Stimulated activated CD4-positive, alpha-beta T cell treated with anti-CD3 and anti-CD28 coated beads, Interleukin-12 subunit alpha, Interleukin-12 subunit beta, amount 100 ng/mL, for 48 hours (primary cell): ENCODE measurements around the gene UFC1.

Experiments used
- DNase-seq, 3 donors: peaks; one replicate each; pipeline ENCODE4 v3.0.0-alpha.2; 2020; ENCODE audit warnings: low read depth in 2 of 3, low spot score in 1 of 3

Gene UFC1

DNA sequence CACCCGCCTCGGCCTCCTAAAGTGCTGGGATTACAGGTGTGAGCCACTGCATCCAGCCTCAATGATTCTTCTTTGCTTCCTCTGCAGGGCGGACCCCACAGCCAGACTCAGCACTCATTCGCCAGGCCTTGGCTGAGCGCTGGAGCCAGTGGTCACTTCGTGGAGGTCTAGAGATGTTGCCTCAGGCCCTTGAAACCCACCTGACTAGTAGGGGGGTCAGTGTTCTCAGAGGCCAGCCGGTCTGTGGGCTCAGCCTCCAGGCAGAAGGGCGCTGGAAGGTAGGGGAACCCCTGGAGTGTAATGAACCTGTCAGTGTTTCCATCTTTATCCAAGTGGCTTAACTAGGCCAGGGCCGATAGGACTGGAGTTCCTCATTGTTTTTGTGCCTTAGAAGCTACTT, 15.1 kb downstream of the UFC1 start:
- no peak for DNase-seq

DNA sequence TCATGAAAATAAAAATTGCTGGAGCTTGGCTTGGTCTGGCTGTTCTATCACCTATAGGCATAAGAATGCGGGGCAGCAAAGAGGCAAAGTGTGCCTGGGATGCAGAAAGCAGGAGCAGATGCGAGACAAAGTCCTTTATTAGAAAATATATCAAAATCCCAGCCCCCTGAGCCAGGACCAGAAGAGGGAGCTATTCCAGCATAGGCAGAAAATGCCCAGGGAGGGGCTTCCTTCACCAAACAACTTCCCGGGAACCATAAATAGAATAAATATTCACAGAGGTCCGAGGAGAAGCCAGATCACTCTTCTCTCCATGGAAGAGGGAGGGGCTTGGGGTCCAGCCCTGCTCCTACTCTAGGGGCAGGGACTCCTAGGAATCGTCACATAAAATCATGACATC, 17.4 kb downstream of the UFC1 start:
- no peak for DNase-seq

DNA sequence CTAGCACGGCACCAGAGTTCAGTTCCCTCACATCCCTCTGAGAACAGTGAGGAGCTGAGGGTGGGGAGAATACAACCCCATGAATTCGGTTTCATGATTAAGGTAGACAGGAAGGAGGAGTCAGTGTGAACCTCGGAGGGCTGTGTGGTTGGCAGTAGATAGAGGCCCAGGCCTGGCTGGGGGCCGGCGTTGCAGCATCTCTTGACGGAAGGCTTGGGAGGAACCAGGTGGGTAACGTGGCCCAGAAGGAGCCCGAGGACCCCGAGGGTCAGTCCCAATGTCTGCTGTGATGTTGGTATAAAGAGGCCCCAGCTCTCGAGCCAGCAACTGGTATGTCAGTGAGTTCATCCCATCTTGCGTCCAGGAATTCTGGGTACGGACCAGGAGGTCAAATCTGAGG, 17.9 kb downstream of the UFC1 start:
- DNase-seq = no peak

DNA sequence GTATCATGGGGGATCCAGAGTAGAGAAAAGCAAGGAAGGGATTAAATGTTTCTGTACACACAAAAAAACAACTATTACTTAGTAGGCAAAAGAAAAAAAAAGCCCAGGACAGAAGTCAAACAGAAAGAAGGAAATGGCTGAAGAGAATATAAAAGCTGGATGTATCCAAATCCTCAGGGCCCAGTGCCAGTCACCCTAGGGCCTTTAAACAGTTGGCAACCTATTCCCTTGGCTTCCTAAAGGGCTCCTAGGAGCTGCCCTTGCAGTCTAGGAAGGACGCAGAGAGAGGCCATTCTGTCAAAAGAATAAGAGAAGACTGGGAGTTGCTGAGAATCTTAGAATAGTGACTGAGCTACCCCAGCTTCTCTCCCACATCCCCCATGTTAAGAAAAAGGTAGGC, 18.6 kb downstream of the UFC1 start:
- DNase-seq = no peak

DNA sequence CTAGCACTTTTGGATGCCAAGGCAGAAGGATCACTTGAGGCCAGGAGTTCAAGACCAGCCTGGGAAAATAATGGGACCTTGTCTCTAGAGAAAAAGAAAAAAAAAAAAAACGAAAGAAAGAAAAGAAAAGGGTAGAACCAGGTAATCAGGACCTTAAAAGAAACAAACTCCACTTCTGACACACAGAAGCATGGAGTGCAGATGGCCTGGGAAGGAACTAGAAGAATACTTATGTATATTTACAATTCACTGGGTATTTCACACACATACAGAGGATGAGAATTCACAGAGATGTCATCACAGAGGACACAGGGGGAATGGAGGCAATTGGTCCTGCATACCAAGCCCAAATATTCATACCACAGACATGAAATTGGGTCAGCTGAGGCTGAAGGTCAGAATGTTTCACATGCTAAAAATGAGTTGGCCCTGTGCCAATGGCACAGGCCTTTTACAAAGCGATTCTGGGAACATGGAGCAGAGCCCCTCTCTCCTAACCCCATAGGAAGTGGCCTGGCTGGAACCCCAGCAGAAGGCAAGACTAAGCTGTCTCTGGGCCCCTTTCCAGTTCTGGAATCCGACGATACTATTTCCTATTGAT, 19.1 kb downstream of the UFC1 start:
- DNase-seq = no peak

DNA sequence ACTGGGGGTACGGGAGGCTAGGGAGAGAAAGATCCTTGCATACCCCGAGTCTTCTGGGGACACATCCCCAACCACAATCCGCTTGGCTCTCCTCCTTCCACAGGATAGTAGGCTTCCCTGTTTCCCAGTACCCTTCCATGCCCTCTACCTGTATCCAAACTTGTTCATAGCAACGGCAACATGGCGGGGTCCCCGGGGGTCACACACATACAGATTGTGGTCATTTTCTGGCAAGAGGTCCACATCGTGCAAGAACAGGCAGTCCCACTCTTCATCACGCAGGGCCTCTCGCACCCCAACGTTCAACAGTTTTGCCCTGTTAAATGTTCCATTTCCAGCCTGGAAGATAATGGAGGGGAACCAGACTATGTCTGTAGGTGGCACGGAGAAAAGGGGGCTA, 19.9 kb downstream of the UFC1 start:
- DNase-seq = no peak

DNA sequence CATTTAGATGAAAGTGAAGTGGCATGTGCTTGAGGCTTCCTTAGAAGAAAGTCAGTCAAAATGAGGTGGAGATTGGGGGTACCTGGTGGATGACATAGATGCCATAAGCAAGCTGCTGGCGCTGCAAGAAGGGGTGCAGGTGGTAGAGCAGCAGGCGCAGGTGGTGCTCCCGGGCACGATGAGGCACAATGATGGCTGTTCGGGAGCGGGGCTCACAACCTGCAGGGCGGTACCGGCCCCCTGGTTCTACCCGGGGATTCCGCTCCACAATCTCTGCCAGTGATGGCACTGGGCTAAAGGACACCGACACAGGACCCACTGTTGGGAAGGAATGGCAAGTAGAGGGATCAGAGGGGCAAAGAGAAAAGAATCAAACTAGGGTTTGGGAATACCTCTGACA, 21.1 kb downstream of the UFC1 start:
- DNase-seq = no peak

DNA sequence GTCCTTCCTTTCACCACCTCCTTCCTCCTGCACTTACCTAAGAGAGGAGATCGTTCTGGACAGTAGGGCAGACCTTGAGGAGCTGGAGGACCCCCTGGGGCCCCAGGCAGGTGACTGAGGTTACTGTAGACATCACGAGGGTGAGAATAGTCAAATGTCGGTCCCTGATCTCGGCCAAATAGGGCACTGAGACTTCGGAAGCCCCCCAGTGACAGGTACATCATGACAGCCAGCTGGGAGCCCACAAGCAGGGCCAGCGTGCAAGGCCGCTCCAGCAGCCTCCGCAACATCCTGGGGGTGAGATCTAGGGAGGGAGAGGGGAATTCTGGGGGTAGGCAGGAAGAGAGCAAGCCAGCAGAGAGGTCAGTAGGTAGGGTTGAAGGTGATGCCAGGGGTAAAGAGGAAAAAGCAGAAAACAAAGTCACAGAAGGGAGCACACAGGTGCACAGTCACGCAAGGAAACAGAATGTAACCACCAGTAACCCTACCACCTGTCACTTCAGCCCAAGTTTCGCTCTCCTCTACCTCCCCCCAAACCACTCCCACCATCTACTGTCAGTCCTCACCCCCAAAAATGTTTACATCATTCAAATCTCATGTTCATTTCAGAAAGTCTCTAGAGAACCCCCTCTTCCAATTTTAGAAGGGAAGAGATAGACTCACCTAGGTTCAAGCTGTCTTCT, 22.1 kb downstream of the UFC1 start:
- DNase-seq = no peak

DNA sequence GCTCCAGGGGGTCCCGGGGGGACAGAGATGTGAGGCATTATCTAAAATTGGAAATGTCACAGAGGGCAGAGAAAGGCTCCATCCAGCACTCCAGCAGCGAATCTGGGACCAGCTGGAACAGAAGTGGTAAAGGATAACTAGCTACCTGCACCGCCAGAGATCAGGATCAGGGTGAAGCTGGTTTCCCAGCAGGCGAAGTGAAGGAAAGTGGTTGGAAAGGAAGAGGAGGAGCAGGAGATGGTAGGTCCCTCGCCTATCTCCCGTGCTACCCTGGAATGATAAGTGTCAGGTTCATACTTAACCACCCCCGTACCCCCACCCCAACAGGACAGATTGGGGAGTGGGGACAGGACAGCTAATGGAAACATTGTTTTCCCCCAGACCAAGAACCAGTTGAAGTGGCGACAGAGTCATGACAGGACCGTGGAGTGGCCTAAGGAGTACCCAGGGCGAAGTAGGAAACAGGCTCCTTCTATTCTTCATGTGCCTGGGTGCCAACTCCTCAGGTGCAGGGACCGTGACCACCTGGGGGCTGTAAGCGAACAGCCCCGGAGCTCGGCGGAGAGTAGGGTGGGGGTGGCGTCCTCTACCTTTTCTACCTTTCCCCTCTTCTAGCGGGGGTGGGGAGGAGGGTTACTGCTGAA, 22.8 kb downstream of the UFC1 start:
- no peak for DNase-seq

DNA sequence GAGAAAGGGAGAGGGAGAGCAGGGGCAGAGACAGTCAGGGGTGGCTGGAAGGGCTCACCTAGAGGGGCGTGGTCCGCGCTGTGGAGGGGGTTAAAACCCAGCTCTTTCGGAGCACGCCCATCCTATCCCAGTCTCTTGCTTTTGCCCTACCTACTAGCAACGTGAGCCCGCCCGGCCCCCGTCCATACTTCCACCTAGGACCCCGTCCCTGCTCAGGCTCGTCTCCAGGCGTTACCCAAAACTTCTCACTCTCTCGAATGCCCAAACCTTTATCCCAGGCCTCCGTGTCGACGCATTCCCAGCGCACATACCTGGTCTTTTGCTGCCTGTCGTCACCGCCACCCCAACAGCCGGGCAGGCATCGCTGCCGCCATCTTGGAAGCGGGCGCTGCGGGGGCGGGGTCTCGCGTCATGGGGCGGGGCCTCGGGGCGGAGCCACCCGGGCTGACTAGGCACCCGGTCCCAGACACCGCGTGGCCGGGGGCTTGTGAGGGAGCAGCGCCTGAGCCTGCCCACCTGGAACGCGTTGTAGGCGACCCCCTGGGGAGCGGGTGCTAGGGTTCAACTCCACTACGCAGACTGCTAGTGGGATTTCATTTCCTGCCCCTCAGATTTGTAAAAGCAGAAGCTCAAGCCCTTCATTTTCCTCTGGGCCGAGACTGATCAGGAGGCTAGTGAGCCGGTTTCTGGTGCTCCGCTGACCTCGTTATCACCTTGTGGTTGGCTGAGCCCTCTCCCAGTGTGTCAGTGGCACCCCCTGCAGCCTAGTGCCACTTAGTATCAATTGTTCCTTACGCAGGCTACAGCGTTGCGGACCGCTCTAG, 23.5 kb downstream of the UFC1 start, which contains the start of gene B4GALT3:
B4GALT3 (minus strand) TSS at position 396 of the 824 bp plus-strand sequence. CDS start 1,447 bp downstream, outside the sequence.
- DNase-seq = peak; percentile 90 to 99 (median 95)

DNA sequence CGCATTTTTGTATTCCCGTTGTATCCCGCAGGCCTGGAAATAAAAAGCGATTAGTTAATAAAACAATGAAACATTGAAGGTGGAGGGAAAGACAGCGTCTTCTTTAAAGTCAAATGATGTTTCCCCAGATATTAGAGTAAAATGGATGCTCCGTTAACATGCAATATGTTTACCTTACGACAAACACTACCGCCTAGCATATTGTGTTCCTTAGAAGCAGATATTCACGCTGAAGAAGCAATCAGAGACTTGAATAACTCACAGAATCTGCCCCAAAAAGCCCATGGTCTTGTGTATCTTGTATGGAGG, 24.1 kb downstream of the UFC1 start:
- no peak for DNase-seq

DNA sequence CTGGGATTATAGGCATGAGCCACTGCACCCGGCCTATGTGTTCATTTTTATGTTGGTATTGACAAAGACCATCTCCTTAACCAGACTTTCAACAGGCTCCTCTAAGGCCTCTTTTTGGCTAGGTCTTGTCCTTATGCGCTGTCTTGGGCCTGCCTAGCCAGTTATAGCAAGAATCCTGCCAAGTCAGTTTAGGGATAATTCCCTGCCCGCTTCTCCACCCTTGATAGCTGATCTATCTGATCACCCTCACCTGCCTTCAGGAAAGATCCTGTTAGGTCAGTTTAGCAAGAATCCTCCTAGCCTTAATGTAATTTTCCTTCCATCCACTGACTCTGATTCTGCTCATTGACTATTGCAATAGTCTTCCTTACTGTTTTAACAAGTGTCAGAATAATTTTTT, 25.9 kb downstream of the UFC1 start:
- no peak for DNase-seq

DNA sequence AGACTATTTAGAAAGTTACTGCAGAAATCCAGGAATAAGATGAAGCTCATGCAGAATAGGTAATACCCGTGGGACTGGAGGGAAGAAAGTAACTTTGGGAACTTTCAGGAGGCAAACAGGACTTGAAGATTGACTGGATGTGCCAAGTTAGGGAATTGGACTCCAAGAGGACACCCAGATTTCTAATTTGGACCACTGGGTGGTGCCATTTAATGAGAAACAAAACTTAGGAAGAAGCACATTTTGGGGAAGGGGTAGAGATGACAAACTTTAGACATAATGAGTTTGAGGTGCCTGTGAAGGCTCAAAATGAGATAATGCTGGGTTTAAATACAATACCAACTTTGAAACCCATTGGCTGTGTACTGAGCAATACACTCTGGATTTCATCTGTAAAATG, 26.9 kb downstream of the UFC1 start:
- DNase-seq = no peak

DNA sequence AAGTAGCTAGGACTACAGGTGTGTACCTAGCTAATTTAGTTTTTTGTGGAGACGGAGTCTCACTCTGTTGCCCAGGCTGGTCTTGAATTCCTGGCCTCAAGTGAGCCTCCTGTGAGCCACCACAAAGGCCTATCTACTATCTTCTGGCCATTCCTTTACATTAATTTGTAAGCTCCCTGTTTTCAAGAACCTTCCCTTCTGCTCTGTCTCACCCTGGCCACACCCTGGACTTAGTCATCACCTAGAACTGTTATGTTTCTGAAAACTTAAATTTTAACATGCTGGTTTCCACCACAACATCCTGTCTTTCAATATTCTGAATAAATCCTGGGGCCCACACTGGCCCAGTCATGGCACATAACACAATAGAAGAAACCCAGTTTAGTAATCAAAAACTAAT, 28.4 kb downstream of the UFC1 start:
- DNase-seq = peak; percentile 55 to 59 (median 59)

DNA sequence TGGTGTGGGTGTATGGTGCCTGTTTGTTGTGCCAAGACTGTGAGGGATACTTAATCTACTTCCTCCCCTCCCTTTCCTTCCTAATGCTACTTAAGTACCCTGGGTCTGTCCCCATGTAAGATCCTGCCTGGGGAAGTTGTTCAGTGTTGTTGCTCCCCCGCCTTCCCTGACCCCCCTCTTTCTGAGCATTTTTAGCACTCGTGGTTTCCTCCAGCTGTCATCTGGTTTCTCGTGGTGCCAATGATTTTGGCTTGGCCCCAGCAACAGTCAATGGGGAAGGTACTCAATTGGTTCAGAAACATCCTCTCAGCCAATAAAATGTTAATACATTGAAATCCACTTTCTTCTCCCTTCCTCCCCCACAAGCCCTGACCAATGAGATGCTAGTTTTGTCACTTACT, 31.5 kb downstream of the UFC1 start:
- DNase-seq = peak; percentile 53 to 63 (median 56)

DNA sequence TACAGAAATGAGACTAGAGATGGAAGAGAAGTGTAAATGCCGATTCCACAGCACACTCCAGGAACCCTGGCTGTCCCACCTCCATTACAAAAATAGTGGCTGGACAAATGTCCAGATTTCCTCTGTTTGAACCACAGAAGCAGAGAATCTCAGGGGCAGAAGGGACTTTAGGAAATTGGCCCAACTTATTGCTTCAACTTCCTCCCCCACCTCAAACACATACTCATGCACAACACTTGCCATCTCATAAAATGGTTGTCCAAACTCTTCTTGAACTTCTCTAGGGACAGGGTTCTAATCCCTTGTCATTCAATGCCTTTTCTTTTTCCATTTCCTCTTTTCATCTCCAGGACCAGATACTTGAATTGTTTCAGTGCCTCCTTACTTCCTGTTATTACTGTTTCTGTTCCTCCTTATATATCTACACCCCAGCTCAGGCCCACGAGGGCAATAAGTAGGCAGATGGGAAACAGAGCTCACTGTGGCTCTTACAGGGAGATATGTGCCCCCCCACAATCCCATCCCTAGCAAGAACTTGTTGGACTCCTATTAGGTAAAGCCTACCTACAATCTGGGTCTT, 32.0 kb downstream of the UFC1 start:
- no peak for DNase-seq

DNA sequence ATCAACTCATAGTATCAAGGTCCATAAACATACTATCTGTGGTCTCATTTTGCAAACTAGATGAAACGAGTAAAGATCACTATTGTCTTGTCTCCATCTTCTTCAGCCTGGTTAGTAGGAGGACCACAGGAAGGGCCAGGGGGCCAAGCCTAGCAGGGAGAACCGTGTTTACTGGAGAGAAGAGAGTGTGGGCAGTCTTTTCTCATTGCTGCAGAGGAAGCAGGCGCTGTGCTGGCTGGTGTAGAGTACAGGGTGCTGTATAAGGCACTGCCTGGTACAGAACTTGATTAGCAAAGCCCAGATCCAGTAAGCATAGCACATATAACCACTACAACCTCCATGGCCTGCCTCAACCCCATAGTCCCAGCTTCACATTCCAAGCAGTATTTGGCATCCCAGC, 33.5 kb downstream of the UFC1 start:
- no peak for DNase-seq

DNA sequence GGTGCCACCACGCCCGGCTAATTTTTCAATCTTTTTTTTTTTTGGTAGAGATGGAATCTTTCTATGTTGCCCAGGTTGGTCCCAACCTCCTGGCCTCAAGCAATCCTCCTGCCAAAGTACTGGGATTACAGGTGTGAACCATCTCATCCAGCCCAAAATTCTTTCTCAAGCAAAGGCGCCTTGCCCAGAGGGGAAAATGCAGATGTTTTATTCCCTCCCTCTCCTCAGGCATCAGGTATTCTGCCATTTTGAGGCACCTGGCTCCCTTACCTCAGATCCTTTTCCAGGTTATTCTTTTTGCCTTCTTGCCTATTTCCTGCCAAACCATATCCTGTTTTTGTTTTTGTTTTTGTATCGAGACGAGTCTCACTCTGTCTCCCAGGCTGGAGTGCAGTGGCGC, 34.6 kb downstream of the UFC1 start:
- DNase-seq = no peak

DNA sequence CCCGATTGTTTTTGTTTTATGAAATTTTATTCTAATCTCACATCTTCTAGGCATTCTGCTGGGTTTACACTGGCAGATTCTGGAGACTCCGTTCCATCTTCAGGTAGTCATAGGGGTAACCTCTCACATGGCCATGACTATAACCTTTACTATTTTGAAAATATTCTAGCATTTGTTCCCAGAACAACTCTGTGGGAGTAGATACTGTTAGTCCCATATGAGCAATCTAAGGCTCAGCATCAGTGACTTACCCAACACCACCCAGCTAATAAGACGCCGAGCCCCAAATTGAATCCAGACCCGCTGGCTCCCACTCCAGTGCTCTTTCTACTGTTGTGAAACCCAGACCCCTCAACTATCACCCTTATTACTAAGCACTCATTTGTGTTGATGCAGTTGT, 35.3 kb downstream of the UFC1 start:
- no peak for DNase-seq

DNA sequence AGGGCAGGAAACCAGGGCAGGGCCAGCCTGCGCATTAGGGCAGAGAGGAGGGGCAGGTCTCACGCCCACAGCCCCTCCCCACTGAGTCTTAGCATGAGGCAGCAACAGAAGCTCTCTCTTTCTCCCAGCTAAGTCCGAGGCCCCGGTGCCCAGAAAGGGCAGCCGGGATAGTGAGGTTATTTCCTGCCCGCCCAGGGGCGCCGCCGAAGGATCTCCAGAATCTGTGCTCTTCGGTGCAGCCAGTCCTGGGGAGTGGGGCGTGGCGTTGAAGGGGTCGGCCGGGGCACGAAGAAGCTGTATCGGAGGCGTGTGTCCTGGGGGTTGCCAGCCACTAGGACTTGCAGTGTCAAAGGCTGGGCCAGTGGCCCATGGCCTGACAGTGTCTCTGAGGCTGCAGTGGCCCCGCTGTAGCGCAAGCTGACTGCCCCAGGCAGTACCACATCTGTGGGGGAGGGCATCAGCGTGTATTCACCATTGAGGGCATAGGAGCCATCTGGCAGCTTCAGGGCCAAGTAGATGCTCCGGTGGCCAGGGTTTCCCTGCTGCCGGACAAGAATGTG, 37.3 kb downstream of the UFC1 start:
- DNase-seq = no peak

DNA sequence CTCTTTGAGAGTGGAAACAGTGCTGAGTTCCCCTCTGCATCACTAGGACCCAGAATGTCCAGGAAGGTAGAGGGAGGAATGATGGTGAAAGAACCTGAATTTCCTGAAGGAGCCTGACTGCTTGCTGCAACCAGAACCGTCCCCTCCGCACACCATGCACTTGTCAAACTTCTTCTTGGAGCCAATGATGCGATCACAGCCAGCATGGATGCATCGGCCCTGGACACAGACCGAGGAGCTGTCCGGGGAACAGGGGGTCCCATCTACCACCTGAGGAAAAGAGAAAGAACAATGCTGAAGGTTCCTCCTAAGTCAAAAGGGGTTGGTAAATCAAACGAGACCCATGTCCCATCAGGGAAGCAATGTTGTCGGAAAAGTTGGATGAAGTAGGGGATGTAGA, 38.2 kb downstream of the UFC1 start:
- no peak for DNase-seq
